ENCODE measurements around the gene OR2J2. TPM values are rescaled to one million over a fixed set of nuclear protein-coding genes. Genes with fewer than 3 reads are reported as not detected.

Gene OR2J2
- total and polyA plus RNA-seq, 2 of the 4 experiments (the other 2 are of a cell fraction), result not detected

DNA sequence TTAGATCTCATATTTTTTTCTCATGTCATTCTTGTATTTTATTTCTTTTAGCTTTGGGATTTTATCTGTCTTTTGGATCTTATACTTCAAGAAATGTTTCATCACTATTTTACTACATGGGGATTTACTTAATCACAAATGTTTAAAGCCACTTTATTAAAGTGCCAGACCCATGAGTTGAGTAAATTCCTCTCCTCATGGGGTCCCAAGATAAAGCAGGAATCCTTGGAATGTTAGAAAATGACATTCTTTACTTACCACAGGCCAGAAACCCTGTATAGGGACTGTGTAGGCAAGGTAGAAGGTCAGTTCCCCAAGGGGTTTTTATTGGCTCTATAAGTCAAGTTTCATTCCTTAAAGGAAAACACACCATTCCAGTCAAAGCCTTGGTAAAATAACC, 28.4 kb upstream of the OR2J2 start:
- Histone ChIP-seq H3K9ac (ENCODE audit: low read depth, low read length) (no peak overlapping the region), H3K9me1 (ENCODE audit: insufficient read depth, low read length) (no peaks in the 10 kb centered on the region), H3K56ac (ENCODE audit: extremely low read depth, insufficient read depth, low read length) (no peak overlapping the region), H3K23ac (ENCODE audit: low read depth, low read length) (no peak overlapping the region), H4K20me1 (ENCODE audit: insufficient read depth, low read length) (no peaks in the 10 kb centered on the region), H3K27me3 (ENCODE audit: control insufficient read depth, insufficient read depth, low read length) (no peaks in the 10 kb centered on the region), H3K4me3 (ENCODE audit: insufficient read depth, low read depth, low read length) (no peak overlapping the region), H3K18ac (ENCODE audit: low read depth, low read length) (no peak overlapping the region), H3K9me3 (ENCODE audit: control insufficient read depth, insufficient read depth, low read length) (peaks cover 4% of the 10 kb centered on the region; the same call in 1 of the 2 replicates), H3K27ac (ENCODE audit: insufficient read depth, low read length) (no peak overlapping the region), H3K14ac (replicated peaks; ENCODE audit: low read depth, low read length) (no peak overlapping the region), H3K4ac (ENCODE audit: low read depth, low read length) (no peak overlapping the region), H2BK5ac (ENCODE audit: low read depth, low read length, poor library complexity, severe bottlenecking) (no peak overlapping the region), H4K5ac (ENCODE audit: low read depth, low read length) (no peak overlapping the region), H2AK5ac (ENCODE audit: low read depth, low read length) (no peak overlapping the region), H2BK15ac (ENCODE audit: low read depth, low read length) (no peak overlapping the region), H4K91ac (ENCODE audit: insufficient read depth, low read depth, low read length) (no peak overlapping the region), H2BK20ac (ENCODE audit: low read depth, low read length) (no peak overlapping the region), H3K79me1 (ENCODE audit: low read depth in 1 of 2, low read length in 2 of 2) (no peaks in the 10 kb centered on the region), H2AK9ac (replicated peaks; ENCODE audit: low read depth, low read length, poor library complexity) (no peak overlapping the region), H2BK120ac (ENCODE audit: low read depth, low read length) (no peak overlapping the region), H3K4me2 (ENCODE audit: low read depth, low read length) (no peak overlapping the region), H2AFZ (replicated peaks; ENCODE audit: low read length, poor library complexity) (no peak overlapping the region), H3K4me1 (ENCODE audit: control insufficient read depth, insufficient read depth, low read length) (no peaks in the 10 kb centered on the region), H4K8ac (ENCODE audit: low read depth in 2 of 2, low read length in 2 of 2) (no peak overlapping the region), H3K36me3 (ENCODE audit: control insufficient read depth, insufficient read depth, low read length) (no peaks in the 10 kb centered on the region)
- intact Hi-C loops (cut with micrococcal nuclease) (no loop called here), in situ Hi-C loops (cut with MboI; ENCODE audit: low sequenced_read_pairs) (no loop called here), dilution Hi-C loops (cut with HindIII; ENCODE audit: low sequenced_read_pairs, unreplicated experiment) (no loop called here)
- no peak for TF ChIP-seq RFX5 (IDR thresholded peaks at IDR 0.05; ENCODE audit: low read depth, low read length)
- no peak for TF ChIP-seq MAFK (IDR thresholded peaks at IDR 0.05; ENCODE audit: low read depth, low read length)
- TF ChIP-seq FOS (IDR thresholded peaks at IDR 0.05; ENCODE audit: low read depth, low read length), result no peak
- no peak for TF ChIP-seq CEBPB (IDR thresholded peaks at IDR 0.05; ENCODE audit: low read depth, low read length)
- no peak for TF ChIP-seq USF2 (IDR thresholded peaks at IDR 0.05; ENCODE audit: low read depth, low read length)
- no peak for TF ChIP-seq SMC3 (IDR thresholded peaks at IDR 0.05; ENCODE audit: low read depth, low read length)
- TF ChIP-seq BHLHE40 (IDR thresholded peaks at IDR 0.05; ENCODE audit: low read depth, low read length), result no peak
- TF ChIP-seq MAZ (IDR thresholded peaks at IDR 0.05; ENCODE audit: borderline replicate concordance, low read depth, low read length), result no peak
- no peak for TF ChIP-seq CTCF (conservative IDR thresholded peaks at IDR 0.05; ENCODE audit: low read depth, low read length)
- no peak for TF ChIP-seq CHD1 (IDR thresholded peaks at IDR 0.05; ENCODE audit: low read depth, low read length)
- TF ChIP-seq RCOR1 (IDR thresholded peaks at IDR 0.05; ENCODE audit: insufficient replicate concordance, low read length), result no peak
- TF ChIP-seq POLR2A (IDR thresholded peaks at IDR 0.05; ENCODE audit: low read depth, low read length), result no peak
- TF ChIP-seq ELK1 (IDR thresholded peaks at IDR 0.05; ENCODE audit: borderline replicate concordance, low read depth, low read length), result no peak
- ChIA-PET POLR2A (ENCODE audit: unreplicated experiment) (interaction anchor here (0.6 kb wide), 1 partner anchor 61 kb away, joined by 3 read pairs; no protein-coding TSS in a partner anchor), CTCF (no interaction called here)
- BruUV-seq (replicated peaks), result no TSS peak
- ATAC-seq (ENCODE audit: low read depth) (no peak), DNase-seq (no peak)

All from IMR-90 (cell line).